SU-DHL-6 (cell line): ENCODE data around the gene PLXNC1.

Experiments
- CTCF ChIP-seq: fragments of 200-600 bp; sonication (generic); IDR thresholded peaks from one replicate; pipeline ENCODE4 v1.5.1; 2017; ENCODE audit warnings: antibody characterized with exemption, mild to moderate bottlenecking, low read length, moderate library complexity; ENCODE audit not compliant: insufficient read depth, poor library complexity, severe bottlenecking
- EZH2phosphoT487 ChIP-seq: fragments of 200-600 bp; sonication (generic), shearing (Covaris generic); conservative IDR thresholded peaks from 2 replicates; pipeline ENCODE4 v1.6.1; 2018; ENCODE audit warnings: mild to moderate bottlenecking, antibody characterized with exemption, low read length, moderate library complexity, mixed read lengths

DNA sequence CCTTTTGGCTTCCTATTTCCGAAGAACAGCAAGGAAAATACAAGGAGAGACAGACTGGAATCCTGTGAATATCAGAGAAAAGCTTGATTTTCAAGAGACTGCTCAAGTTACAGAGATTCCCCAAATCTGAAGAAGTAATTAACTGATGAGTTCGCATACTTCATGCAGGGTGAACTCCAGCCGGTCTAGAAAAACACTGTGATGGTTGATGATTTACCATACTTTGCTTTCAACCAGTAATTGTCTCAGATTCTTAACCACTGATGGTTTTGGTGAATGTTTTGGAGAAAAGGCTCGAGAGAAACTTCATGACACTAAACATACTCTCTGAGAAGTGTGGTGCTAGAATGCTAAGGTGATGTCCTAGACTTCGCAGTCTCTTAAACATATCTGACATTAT is 4.4 kb upstream of the PLXNC1 start:
- TF ChIP-seq CTCF (no peak), EZH2phosphoT487 (no peak)
